ENCODE results near the gene EXO1.
"Not testable (repeated sequence)": the region's sequence is repeated elsewhere in the genome, so short reads cannot be mapped to it uniquely, and the experiment has no call there.

Gene EXO1

GRCh38 chr1:241847796-241848685 is at the start of gene EXO1:
Gene EXO1, plus strand, starts transcription at chr1:241848204. Its CDS starts 2,222 bp downstream, at chr1:241850426.
- peak within 1 kb of the TSS; percentile 93 for H3K4me3 ChIP-seq (ENCODE audit: low read depth, low read length)
- peak; percentile 24; the same call in 1 of the 2 replicates for TF ChIP-seq CTCF (IDR thresholded peaks at IDR 0.05; ENCODE audit: low read depth, low read length)

- no peak overlapping the region for H3K4me3 ChIP-seq (ENCODE audit: low read depth, low read length)
- TF ChIP-seq CTCF (IDR thresholded peaks at IDR 0.05; ENCODE audit: low read depth, low read length) = no peak
Observed at GRCh38 chr1:241799416-241799815, 48.6 kb upstream of the EXO1 start.

- no peak overlapping the region for H3K4me3 ChIP-seq (ENCODE audit: low read depth, low read length)
- TF ChIP-seq CTCF (IDR thresholded peaks at IDR 0.05; ENCODE audit: low read depth, low read length) = no peak
Observed at GRCh38 chr1:241800640-241801039, 47.4 kb upstream of the EXO1 start.

GRCh38 chr1:241802863-241803262 is 45.1 kb upstream of the EXO1 start:
- no peak overlapping the region for H3K4me3 ChIP-seq (ENCODE audit: low read depth, low read length)
- TF ChIP-seq CTCF (IDR thresholded peaks at IDR 0.05; ENCODE audit: low read depth, low read length) = no peak

GRCh38 chr1:241804706-241805105 is 43.3 kb upstream of the EXO1 start:
- H3K4me3 ChIP-seq (ENCODE audit: low read depth, low read length) = not testable (repeated sequence)

- no peak overlapping the region for H3K4me3 ChIP-seq (ENCODE audit: low read depth, low read length)
- no peak for TF ChIP-seq CTCF (IDR thresholded peaks at IDR 0.05; ENCODE audit: low read depth, low read length)
Observed at GRCh38 chr1:241808265-241808664, 39.7 kb upstream of the EXO1 start.

GRCh38 chr1:241810769-241811405 is 37.1 kb upstream of the EXO1 start:
- TF ChIP-seq CTCF (IDR thresholded peaks at IDR 0.05; ENCODE audit: low read depth, low read length) = no peak
- no peak overlapping the region for H3K4me3 ChIP-seq (ENCODE audit: low read depth, low read length)
